DLD1 (cell line): Measurements from ENCODE around the gene MIB2.
"Not testable (repeated sequence)": the region's sequence is repeated elsewhere in the genome, so short reads cannot be mapped to it uniquely, and the experiment has no call there.

ENCODE experiments used
- in situ Hi-C: cut with HindIII; loops from 2 replicates; pipeline ENCODE4 v1.10.0; 2017; ENCODE audit warnings: low sequenced_read_pairs

MIB2 gene

GRCh38 chr1:1646326-1646725 lies 31.0 kb downstream of the MIB2 start:
- in situ Hi-C loops, result not testable (repeated sequence)

GRCh38 chr1:1647567-1648241 lies 32.4 kb downstream of the MIB2 start:
- in situ Hi-C loops, result not testable (repeated sequence)

GRCh38 chr1:1648265-1648664 lies 33.0 kb downstream of the MIB2 start:
- in situ Hi-C loops, result not testable (repeated sequence)

- in situ Hi-C loops, result not testable (repeated sequence)
Measured at GRCh38 chr1:1658583-1659549, 43.6 kb downstream of the MIB2 start, which contains the start of gene CDK11B. Gene CDK11B, minus strand, starts transcription at chr1:1659004. Its CDS starts 1,519 bp downstream, at chr1:1657485.

- in situ Hi-C loops, result not testable (repeated sequence)
Measured at GRCh38 chr1:1662392-1662791, 47.1 kb downstream of the MIB2 start.

- in situ Hi-C loops, result not testable (repeated sequence)
Measured at GRCh38 chr1:1662830-1663560, 47.7 kb downstream of the MIB2 start.

GRCh38 chr1:1664318-1664717 lies 49.0 kb downstream of the MIB2 start:
- in situ Hi-C loops, result not testable (repeated sequence)

- in situ Hi-C loops, result no loop called here
Measured at GRCh38 chr1:1664941-1665814, 49.9 kb downstream of the MIB2 start.

GRCh38 chr1:1665815-1666251 lies 50.5 kb downstream of the MIB2 start:
- in situ Hi-C loops, result no loop called here

- in situ Hi-C loops, result no loop called here
Measured at GRCh38 chr1:1666526-1666925, 51.2 kb downstream of the MIB2 start.

GRCh38 chr1:1669468-1670440 lies 54.5 kb downstream of the MIB2 start:
- in situ Hi-C loops, result no loop called here

- in situ Hi-C loops, result no loop called here
Measured at GRCh38 chr1:1670866-1671265, 55.6 kb downstream of the MIB2 start.

GRCh38 chr1:1671365-1672119 lies 56.2 kb downstream of the MIB2 start:
- in situ Hi-C loops, result no loop called here

GRCh38 chr1:1672181-1672965 lies 57.1 kb downstream of the MIB2 start:
- in situ Hi-C loops, result no loop called here

- in situ Hi-C loops, result not testable (repeated sequence)
Measured at GRCh38 chr1:1674806-1675205, 59.5 kb downstream of the MIB2 start.

GRCh38 chr1:1675218-1675617 lies 59.9 kb downstream of the MIB2 start:
- in situ Hi-C loops, result not testable (repeated sequence)

- in situ Hi-C loops, result not testable (repeated sequence)
Measured at GRCh38 chr1:1676087-1676486, 60.8 kb downstream of the MIB2 start.
